Trophoblast cell (in vitro differentiated cells and primary cell): ENCODE results near the gene PCIF1.

ENCODE experiments used
- DNase-seq, 2 donors: peaks; one replicate each; pipeline ENCODE4 v3.0.0-alpha.2; 2016
- H2AFZ ChIP-seq: 2 replicates; pipeline ENCODE4 v1.6.1; 2013; ENCODE audit warnings: low read length, moderate library complexity, mild to moderate bottlenecking; ENCODE audit not compliant: insufficient read depth, poor library complexity
- H2AK5ac ChIP-seq: 2 replicates; pipeline ENCODE4 v1.6.1; 2013; ENCODE audit warnings: mild to moderate bottlenecking, low read length
- H2BK120ac ChIP-seq: 2 replicates; pipeline ENCODE4 v1.6.1; 2013; ENCODE audit warnings: low read length, mild to moderate bottlenecking, moderate library complexity; ENCODE audit not compliant: insufficient read depth, poor library complexity
- H2BK12ac ChIP-seq: 2 replicates; pipeline ENCODE4 v1.6.1; 2013; ENCODE audit warnings: mild to moderate bottlenecking, low read length, moderate library complexity
- H2BK5ac ChIP-seq: 2 replicates; pipeline ENCODE4 v1.6.1; 2013; ENCODE audit warnings: low read length, low read depth, moderate library complexity, mild to moderate bottlenecking; ENCODE audit not compliant: poor library complexity
- H3K14ac ChIP-seq: 2 replicates; pipeline ENCODE4 v1.6.1; 2013; ENCODE audit warnings: mild to moderate bottlenecking, low read length
- H3K18ac ChIP-seq: 2 replicates; pipeline ENCODE4 v1.6.1; 2013; ENCODE audit warnings: mild to moderate bottlenecking, low read length
- H3K23ac ChIP-seq: 2 replicates; pipeline ENCODE4 v1.6.1; 2013; ENCODE audit warnings: low read length
- H3K27ac ChIP-seq: 2 replicates; pipeline ENCODE4 v1.5.1; 2013; ENCODE audit warnings: low read depth, mild to moderate bottlenecking, inconsistent platforms, low read length, moderate library complexity
- H3K27me3 ChIP-seq: 2 replicates; pipeline ENCODE4 v1.6.1; 2013; ENCODE audit warnings: inconsistent platforms, mild to moderate bottlenecking, low read length, moderate library complexity; ENCODE audit not compliant: insufficient read depth
- H3K36me3 ChIP-seq, 2 experiments: 1 replicate in 1 of 2; 2 replicates in 1 of 2; pipeline ENCODE4 v1.6.1; 2013; ENCODE audit warnings: low read length in 2 of 2, mild to moderate bottlenecking in 2 of 2, moderate library complexity in 1 of 2; ENCODE audit not compliant: insufficient read depth in 2 of 2, control insufficient read depth in 1 of 2
- H3K4ac ChIP-seq: 2 replicates; pipeline ENCODE4 v1.6.1; 2013; ENCODE audit warnings: low read depth, mild to moderate bottlenecking, low read length, moderate library complexity
- H3K4me1 ChIP-seq, 2 experiments: 1 replicate in 1 of 2; 2 replicates in 1 of 2; pipeline ENCODE4 v1.6.1; 2013; ENCODE audit warnings: low read length in 2 of 2, mild to moderate bottlenecking in 2 of 2, moderate library complexity in 1 of 2; ENCODE audit not compliant: insufficient read depth in 2 of 2, control insufficient read depth in 1 of 2
- H3K4me2 ChIP-seq: 2 replicates; pipeline ENCODE4 v1.6.1; 2013; ENCODE audit warnings: inconsistent platforms, mild to moderate bottlenecking, low read length, moderate library complexity
- H3K4me3 ChIP-seq: 2 replicates; pipeline ENCODE4 v1.5.1; 2013; ENCODE audit warnings: mild to moderate bottlenecking, low read depth, low read length, inconsistent platforms
- H3K79me1 ChIP-seq: one replicate; pipeline ENCODE4 v1.6.1; 2013; ENCODE audit warnings: low read length
- H3K79me2 ChIP-seq: 2 replicates; pipeline ENCODE4 v1.6.1; 2013; ENCODE audit warnings: low read length, mild to moderate bottlenecking; ENCODE audit not compliant: control insufficient read depth, insufficient read depth, poor library complexity
- H3K9ac ChIP-seq: 2 replicates; pipeline ENCODE4 v1.6.1; 2013; ENCODE audit warnings: mild to moderate bottlenecking, low read length
- H3K9me3 ChIP-seq: 2 replicates; pipeline ENCODE4 v1.6.1; 2013; ENCODE audit warnings: low read depth, mild to moderate bottlenecking, control low read depth, inconsistent platforms, low read length; ENCODE audit not compliant: insufficient read depth
- H4K12ac ChIP-seq: 2 replicates; pipeline ENCODE4 v1.6.1; 2013; ENCODE audit warnings: low read depth, mild to moderate bottlenecking, low read length, moderate library complexity
- H4K8ac ChIP-seq: 2 replicates; pipeline ENCODE4 v1.6.1; 2013; ENCODE audit warnings: low read depth, mild to moderate bottlenecking, low read length, moderate library complexity
- H4K91ac ChIP-seq: one replicate; pipeline ENCODE4 v1.6.1; 2013; ENCODE audit warnings: low read depth, mild to moderate bottlenecking, low read length, moderate library complexity
- WGBS: extraction: QIAGEN DNeasy Blood & Tissue Kit; methylation state at CpG from one replicate; pipeline ENCODE4 v1.1.7; 2013; ENCODE audit warnings: missing lambda C conversion rate; ENCODE audit not compliant: insufficient read length, insufficient coverage; ENCODE audit errors: extremely low coverage; 5-methylcytosine and 5-hydroxymethylcytosine counted together

PCIF1 gene

DNA sequence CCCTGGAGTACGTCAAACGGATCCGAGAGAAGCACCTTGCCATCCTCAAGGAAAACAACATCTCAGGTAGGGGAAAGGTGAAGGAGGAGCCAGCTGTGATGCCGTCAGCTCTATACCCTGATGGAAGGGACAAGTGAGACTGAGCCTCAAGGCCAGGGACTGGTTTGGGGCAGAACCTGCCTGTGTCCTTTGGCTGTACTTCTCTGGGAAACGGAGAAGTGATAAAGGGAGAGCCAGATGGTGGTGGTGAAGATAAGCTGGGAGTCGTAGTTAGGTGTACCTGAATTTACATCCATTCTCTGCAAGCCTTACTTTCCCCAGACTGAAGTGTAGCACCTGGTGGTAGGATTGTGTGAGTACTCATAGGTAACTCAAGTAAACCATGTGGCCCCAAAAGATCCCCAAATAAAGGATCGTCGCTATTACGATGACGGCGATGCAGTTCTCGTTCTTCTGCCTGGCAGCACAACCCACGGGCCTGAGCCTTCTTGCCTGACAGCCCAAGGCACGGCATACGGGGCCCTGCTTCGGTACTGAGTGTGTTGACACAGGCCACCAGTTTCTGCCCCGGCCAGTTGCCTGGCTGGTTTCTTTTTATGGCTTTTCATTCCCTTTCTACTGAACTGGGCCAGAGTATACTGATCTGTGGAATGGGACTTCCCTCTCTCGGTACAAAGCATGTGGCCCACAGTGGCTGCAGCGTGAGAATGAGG lies 10.6 kb downstream of the PCIF1 start:
- Histone ChIP-seq H3K4me3 (no peak overlapping the region), H3K27me3 (no peaks in the 10 kb centered on the region), H4K91ac (no peak overlapping the region), H3K14ac (no peak overlapping the region), H4K12ac (no peak overlapping the region), H2AFZ (no peak overlapping the region), H3K36me3 (peaks cover 80 to 85% of the 10 kb centered on the region in 2 experiments), H3K18ac (no peak overlapping the region), H3K23ac (no peak overlapping the region), H4K8ac (no peak overlapping the region), H3K4me1 (no peaks in the 10 kb centered on the region), H2BK5ac (no peak overlapping the region), H3K79me1 (no peaks in the 10 kb centered on the region), H3K4ac (no peak overlapping the region), H3K4me2 (no peak overlapping the region), H2BK12ac (no peak overlapping the region), H2BK120ac (no peak overlapping the region), H3K9ac (no peak overlapping the region), H3K9me3 (peaks cover 2% of the 10 kb centered on the region), H2AK5ac (no peak overlapping the region), H3K79me2 (no peaks in the 10 kb centered on the region), H3K27ac (no peak overlapping the region)
- no CpG with 5 or more reads among the region's 19 CpGs for WGBS
- DNase-seq = peak in 1 of 2 donors; percentile 41

DNA sequence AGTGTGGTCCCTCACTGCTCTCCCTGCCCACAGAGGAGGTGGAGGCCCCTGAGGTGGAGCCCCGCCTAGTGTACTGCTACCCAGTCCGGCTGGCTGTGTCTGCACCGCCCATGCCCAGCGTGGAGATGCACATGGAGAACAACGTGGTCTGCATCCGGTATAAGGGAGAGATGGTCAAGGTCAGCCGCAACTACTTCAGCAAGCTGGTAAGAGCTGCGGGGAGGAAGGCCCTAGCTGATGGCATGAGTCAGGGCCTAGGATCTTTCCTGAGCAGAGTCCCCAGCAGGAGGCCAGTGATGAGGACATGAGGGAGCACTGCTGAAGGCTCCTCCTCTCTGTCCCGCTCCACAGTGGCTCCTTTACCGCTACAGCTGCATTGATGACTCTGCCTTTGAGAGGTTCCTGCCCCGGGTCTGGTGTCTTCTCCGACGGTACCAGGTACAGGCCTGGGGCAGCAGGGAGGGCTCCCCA lies 11.2 kb downstream of the PCIF1 start:
- H3K9ac ChIP-seq = no peak overlapping the region
- peak in 1 of 2 donors; percentile 24 for DNase-seq
- no peak overlapping the region for H3K23ac ChIP-seq
- no peak overlapping the region for H3K4ac ChIP-seq
- no peak overlapping the region for H3K18ac ChIP-seq
- no peak overlapping the region for H2BK12ac ChIP-seq
- H3K4me1 ChIP-seq = no peaks in the 10 kb centered on the region
- H3K79me1 ChIP-seq = no peaks in the 10 kb centered on the region
- peaks cover 2% of the 10 kb centered on the region for H3K9me3 ChIP-seq
- no peak overlapping the region for H2BK120ac ChIP-seq
- no peak overlapping the region for H2AFZ ChIP-seq
- H3K4me3 ChIP-seq = no peak overlapping the region
- H4K8ac ChIP-seq = no peak overlapping the region
- H3K36me3 ChIP-seq = peaks cover 80 to 85% of the 10 kb centered on the region in 2 experiments
- no peak overlapping the region for H3K27ac ChIP-seq
- H4K12ac ChIP-seq = no peak overlapping the region
- WGBS = no CpG with 5 or more reads among the region's 13 CpGs
- no peak overlapping the region for H3K14ac ChIP-seq
- no peak overlapping the region for H2BK5ac ChIP-seq
- no peaks in the 10 kb centered on the region for H3K79me2 ChIP-seq
- H2AK5ac ChIP-seq = no peak overlapping the region
- no peak overlapping the region for H4K91ac ChIP-seq
- no peak overlapping the region for H3K4me2 ChIP-seq
- H3K27me3 ChIP-seq = no peaks in the 10 kb centered on the region

- no peak overlapping the region for H3K4ac ChIP-seq
- H3K4me3 ChIP-seq = no peak overlapping the region
- no peaks in the 10 kb centered on the region for H3K9me3 ChIP-seq
- H3K79me1 ChIP-seq = no peaks in the 10 kb centered on the region
- no peak overlapping the region for H2AK5ac ChIP-seq
- H2AFZ ChIP-seq = no peak overlapping the region
- no peak overlapping the region for H3K9ac ChIP-seq
- no CpG with 5 or more reads among the region's 20 CpGs for WGBS
- H2BK120ac ChIP-seq = no peak overlapping the region
- H4K91ac ChIP-seq = no peak overlapping the region
- H3K14ac ChIP-seq = no peak overlapping the region
- H3K27me3 ChIP-seq = no peaks in the 10 kb centered on the region
- H2BK5ac ChIP-seq = no peak overlapping the region
- no peaks in the 10 kb centered on the region for H3K79me2 ChIP-seq
- H3K4me1 ChIP-seq = no peaks in the 10 kb centered on the region
- no peak overlapping the region for H3K23ac ChIP-seq
- H3K36me3 ChIP-seq = peaks cover 79 to 85% of the 10 kb centered on the region in 2 experiments
- no peak overlapping the region for H2BK12ac ChIP-seq
- no peak overlapping the region for H4K12ac ChIP-seq
- peak in 1 of 2 donors; percentile 49 for DNase-seq
- no peak overlapping the region for H3K27ac ChIP-seq
- H3K4me2 ChIP-seq = no peak overlapping the region
- H4K8ac ChIP-seq = no peak overlapping the region
- no peak overlapping the region for H3K18ac ChIP-seq
These were observed 11.9 kb downstream of the PCIF1 start for GRCh38 chr20:45946149-45946970.

- Histone ChIP-seq H3K4me1 (no peaks in the 10 kb centered on the region), H3K23ac (no peak overlapping the region), H2BK120ac (no peak overlapping the region), H2BK12ac (no peak overlapping the region), H4K91ac (no peak overlapping the region), H3K27ac (no peak overlapping the region), H3K14ac (no peak overlapping the region), H3K18ac (no peak overlapping the region), H3K36me3 (peaks cover 85 to 95% of the 10 kb centered on the region in 2 experiments), H3K9me3 (no peaks in the 10 kb centered on the region), H2AFZ (no peak overlapping the region), H3K4ac (no peak overlapping the region), H3K79me2 (no peaks in the 10 kb centered on the region), H3K27me3 (no peaks in the 10 kb centered on the region), H3K79me1 (no peaks in the 10 kb centered on the region), H4K12ac (no peak overlapping the region), H4K8ac (no peak overlapping the region), H3K4me3 (no peak overlapping the region), H2BK5ac (no peak overlapping the region), H3K9ac (no peak overlapping the region), H2AK5ac (no peak overlapping the region), H3K4me2 (no peak overlapping the region)
- no peak for DNase-seq
- WGBS = no CpG with 5 or more reads among the region's 29 CpGs
These were observed 12.8 kb downstream of the PCIF1 start for GRCh38 chr20:45947110-45947866.
